Prostate gland (tissue), 2 donors: ENCODE results near the gene INTS15. TPM values are rescaled to one million over a fixed set of nuclear protein-coding genes. Genes with fewer than 3 reads are reported as not detected.

Experiments
- DNase-seq: peaks from one replicate; pipeline ENCODE4 v3.0.0-alpha.2; 2019; ENCODE audit warnings: low spot score
- H3K27ac ChIP-seq, 2 donors: fragments of 200-600 bp; sonication (generic); 2 replicates each; pipeline ENCODE4 v1.5.1; 2017 to 2019
- H3K27me3 ChIP-seq: fragments of 200-600 bp; sonication (generic); replicated peaks from 2 replicates; pipeline ENCODE4 v1.5.1; 2019; ENCODE audit not compliant: insufficient read depth
- H3K36me3 ChIP-seq, 2 donors: fragments of 200-600 bp; sonication (generic); 1 replicate in 1 of 2; 2 replicates in 1 of 2; pipeline versions ENCODE4 v1.5.1 to v1.8.1; 2017 to 2019
- H3K4me1 ChIP-seq: fragments of 200-600 bp; sonication (generic); replicated peaks from 2 replicates; pipeline ENCODE4 v1.5.1; 2019
- H3K4me3 ChIP-seq, 2 donors: fragments of 200-600 bp; sonication (generic); 2 replicates each; pipeline ENCODE4 v1.5.1; 2017 to 2019
- H3K9me3 ChIP-seq: fragments of 200-600 bp; sonication (generic); 2 replicates; pipeline ENCODE4 v1.5.1; 2017
- CTCF ChIP-seq, 4 experiments: fragments of 200-600 bp in 2 of 4; fragments of 450-650 bp in 2 of 4; sonication (generic) in 2 of 4; IDR thresholded peaks; 1 replicate in 3 of 4; 2 replicates in 1 of 4; pipeline ENCODE4 v1.5.1; 2016 to 2019; ENCODE audit warnings: antibody characterized with exemption in 4 of 4, mild to moderate bottlenecking in 2 of 4, moderate library complexity in 2 of 4
- POLR2A ChIP-seq: fragments of 450-650 bp; IDR thresholded peaks from one replicate; pipeline ENCODE4 v1.6.1; 2016; ENCODE audit warnings: antibody characterized with exemption, mild to moderate bottlenecking
- POLR2AphosphoS5 ChIP-seq: sonication (generic); formaldehyde crosslinking; IDR thresholded peaks from one replicate; pipeline ENCODE4 v1.6.1; 2017; ENCODE audit warnings: antibody characterized with exemption
- WGBS: methylation state at CpG from one replicate; pipeline ENCODE4 v1.1.5; 2018; 5-methylcytosine and 5-hydroxymethylcytosine counted together
- intact Hi-C: fragments of 100-400 bp; cut with DNase I; formaldehyde crosslinking; loops from one replicate; pipeline ENCODE4 v1.14.2; 2022
- total RNA-seq, 2 donors: library from RNA; depleted of rRNA; stranded (reverse); fragments of >200 nt; gene quantifications; one replicate each; pipeline ENCODE4 v1.1.0, GENCODE V29; 2016

INTS15 gene
- total RNA-seq, 2 donors from 2014 or later = 38.3 to 38.7 TPM

- Histone ChIP-seq H3K9me3 (no peaks in the 10 kb centered on the region), H3K27me3 (no peaks in the 10 kb centered on the region), H3K27ac (no peak overlapping the region), H3K4me1 (peaks cover 6% of the 10 kb centered on the region), H3K4me3 (no peak overlapping the region), H3K36me3 (peaks cover 7 to 27% of the 10 kb centered on the region in 2 donors)
- intact Hi-C loops = no loop called here
- WGBS = 88% methylated on average over 24 of the region's 24 CpGs
- TF ChIP-seq CTCF (IDR thresholded peaks at IDR 0.05) (no peak), POLR2A (no peak), POLR2AphosphoS5 (no peak)
- DNase-seq = no peak
Observed at GRCh38 chr7:6642239-6642839, 52.5 kb downstream of the INTS15 start.

- peaks cover 7 to 27% of the 10 kb centered on the region in 2 donors for H3K36me3 ChIP-seq
- intact Hi-C loops = no loop called here
- TF ChIP-seq POLR2AphosphoS5 (no peak), POLR2A (no peak), CTCF (IDR thresholded peaks at IDR 0.05) (no peak)
- H3K9me3 ChIP-seq = no peaks in the 10 kb centered on the region
- peaks cover 4% of the 10 kb centered on the region for H3K4me1 ChIP-seq
- no peak for DNase-seq
- WGBS = 81% methylated on average over 18 of the region's 22 CpGs
- H3K27ac ChIP-seq = no peak overlapping the region
- no peaks in the 10 kb centered on the region for H3K27me3 ChIP-seq
- no peak overlapping the region for H3K4me3 ChIP-seq
Observed at GRCh38 chr7:6642861-6643640, 53.2 kb downstream of the INTS15 start.

GRCh38 chr7:6643915-6644625, 54.2 kb downstream of the INTS15 start:
- Histone ChIP-seq H3K9me3 (no peaks in the 10 kb centered on the region), H3K27me3 (no peaks in the 10 kb centered on the region), H3K4me3 (no peak overlapping the region), H3K4me1 (no peaks in the 10 kb centered on the region), H3K36me3 (peaks cover 7 to 27% of the 10 kb centered on the region in 2 donors), H3K27ac (no peak overlapping the region)
- DNase-seq = no peak
- intact Hi-C loops = no loop called here
- WGBS = 92% methylated on average over 21 of the region's 21 CpGs
- TF ChIP-seq POLR2AphosphoS5 = no peak
- no peak for TF ChIP-seq CTCF (IDR thresholded peaks at IDR 0.05)
- TF ChIP-seq POLR2A = no peak

GRCh38 chr7:6644728-6645127, 54.9 kb downstream of the INTS15 start:
- H3K36me3 ChIP-seq = peaks cover 7 to 27% of the 10 kb centered on the region in 2 donors
- WGBS = 94% methylated on average over 10 of the region's 10 CpGs
- no peak for DNase-seq

More at GRCh38 chr7:6644728-6645127, 54.9 kb downstream of the INTS15 start:
- Histone ChIP-seq H3K9me3 (no peaks in the 10 kb centered on the region), H3K27ac (no peak overlapping the region), H3K4me1 (no peaks in the 10 kb centered on the region), H3K4me3 (no peak overlapping the region), H3K27me3 (no peaks in the 10 kb centered on the region)
- TF ChIP-seq POLR2A = no peak
- no peak for TF ChIP-seq POLR2AphosphoS5
- TF ChIP-seq CTCF (IDR thresholded peaks at IDR 0.05) = no peak
- intact Hi-C loops = no loop called here
